ENCODE measurements around the gene RNF121.

RNF121 gene

GRCh38 chr11:71999798-72000197 lies 71.0 kb downstream of the RNF121 start:
- H3K27me3 ChIP-seq (ENCODE audit: low read depth), result no peaks in the 10 kb centered on the region
- no peak overlapping the region for H3K4me3 ChIP-seq
- H3K4me1 ChIP-seq, result no peaks in the 10 kb centered on the region
- H3K36me3 ChIP-seq (replicated peaks), result peaks cover 27% of the 10 kb centered on the region
- in situ Hi-C loops (cut with MboI; ENCODE audit: low sequenced_read_pairs), result no loop called here
- no peaks in the 10 kb centered on the region for H3K9me3 ChIP-seq
- DNase-seq (ENCODE audit: low spot score in 2 of 2), result no peak

GRCh38 chr11:72000202-72000867 lies 71.5 kb downstream of the RNF121 start:
- Histone ChIP-seq H3K9me3 (no peaks in the 10 kb centered on the region), H3K36me3 (replicated peaks) (peaks cover 32% of the 10 kb centered on the region), H3K4me3 (no peak overlapping the region), H3K4me1 (no peaks in the 10 kb centered on the region), H3K27me3 (ENCODE audit: low read depth) (no peaks in the 10 kb centered on the region)
- DNase-seq (ENCODE audit: low spot score in 2 of 2), result no peak
- in situ Hi-C loops (cut with MboI; ENCODE audit: low sequenced_read_pairs), result no loop called here

DNA sequence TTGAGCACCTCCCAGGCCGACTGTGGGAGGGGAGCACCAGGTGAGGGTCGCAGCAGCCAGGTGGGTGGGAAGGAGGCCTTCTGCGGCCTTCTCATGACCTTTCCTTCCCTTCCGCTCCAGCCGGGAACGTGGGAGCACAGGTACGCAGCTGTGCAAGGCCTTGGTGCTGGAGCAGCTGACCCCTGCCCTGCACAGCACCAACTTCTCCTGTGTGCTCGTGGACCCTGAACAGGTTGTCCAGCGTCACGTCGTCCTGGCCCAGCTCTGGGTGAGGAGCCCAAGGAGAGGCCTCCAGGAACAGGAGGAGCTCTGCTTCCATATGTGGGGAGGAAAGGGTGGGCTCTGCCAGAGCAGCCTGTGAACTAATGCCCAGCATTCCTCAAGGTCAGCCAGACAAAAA lies 72.4 kb downstream of the RNF121 start:
- peaks cover 42% of the 10 kb centered on the region for H3K36me3 ChIP-seq (replicated peaks)
- no peak overlapping the region for H3K4me3 ChIP-seq
- in situ Hi-C loops (cut with MboI; ENCODE audit: low sequenced_read_pairs), result no loop called here
- H3K4me1 ChIP-seq, result no peaks in the 10 kb centered on the region
- DNase-seq (ENCODE audit: low spot score in 2 of 2), result no peak
- no peaks in the 10 kb centered on the region for H3K27me3 ChIP-seq (ENCODE audit: low read depth)
- H3K9me3 ChIP-seq, result no peaks in the 10 kb centered on the region

- no peak overlapping the region for H3K4me3 ChIP-seq
- peaks cover 49% of the 10 kb centered on the region for H3K36me3 ChIP-seq (replicated peaks)
- no peaks in the 10 kb centered on the region for H3K9me3 ChIP-seq
- no peaks in the 10 kb centered on the region for H3K4me1 ChIP-seq
- no peaks in the 10 kb centered on the region for H3K27me3 ChIP-seq (ENCODE audit: low read depth)
- DNase-seq (ENCODE audit: low spot score in 2 of 2), result no peak
- in situ Hi-C loops (cut with MboI; ENCODE audit: low sequenced_read_pairs), result no loop called here
These were observed 73.2 kb downstream of the RNF121 start for GRCh38 chr11:72001834-72002591.

- in situ Hi-C loops (cut with MboI; ENCODE audit: low sequenced_read_pairs), result no loop called here
These were observed 74.3 kb downstream of the RNF121 start for GRCh38 chr11:72002841-72003775.

DNA sequence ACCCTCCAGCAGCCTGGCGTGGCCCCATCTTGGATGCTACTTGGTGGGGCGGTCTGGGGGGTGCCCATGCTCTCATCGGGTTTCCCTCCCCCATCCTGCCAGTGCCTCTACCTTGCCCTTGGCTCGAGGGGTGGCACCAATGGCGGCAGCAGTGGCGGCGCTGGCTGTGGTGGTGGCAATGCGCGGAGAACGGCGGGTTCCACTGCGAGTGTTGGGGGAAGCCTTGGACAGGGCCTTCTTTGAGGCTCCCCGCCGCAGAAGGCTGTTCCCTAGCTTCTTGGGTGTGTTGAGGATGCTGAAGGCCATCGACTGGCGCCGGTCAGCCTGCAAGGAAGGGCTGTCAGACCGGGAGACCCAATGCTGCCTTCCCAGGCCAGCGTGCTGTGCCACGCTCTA lies 74.9 kb downstream of the RNF121 start:
- peaks cover 66% of the 10 kb centered on the region for H3K36me3 ChIP-seq (replicated peaks)
- no peaks in the 10 kb centered on the region for H3K4me1 ChIP-seq
- H3K4me3 ChIP-seq, result no peak overlapping the region
- in situ Hi-C loops (cut with MboI; ENCODE audit: low sequenced_read_pairs), result no loop called here
- H3K9me3 ChIP-seq, result no peaks in the 10 kb centered on the region
- no peaks in the 10 kb centered on the region for H3K27me3 ChIP-seq (ENCODE audit: low read depth)
- no peak for DNase-seq (ENCODE audit: low spot score in 2 of 2)

More at GRCh38 chr11:72002841-72003775, 74.3 kb downstream of the RNF121 start:
- DNase-seq (ENCODE audit: low spot score in 2 of 2), result no peak
- Histone ChIP-seq H3K4me1 (no peaks in the 10 kb centered on the region), H3K4me3 (no peak overlapping the region), H3K36me3 (replicated peaks) (peaks cover 60% of the 10 kb centered on the region), H3K9me3 (no peaks in the 10 kb centered on the region), H3K27me3 (ENCODE audit: low read depth) (no peaks in the 10 kb centered on the region)

GRCh38 chr11:72004515-72005346 lies 75.9 kb downstream of the RNF121 start:
- peaks cover 72% of the 10 kb centered on the region for H3K36me3 ChIP-seq (replicated peaks)
- in situ Hi-C loops (cut with MboI; ENCODE audit: low sequenced_read_pairs), result no loop called here

GRCh38 chr11:72005347-72006260 lies 76.8 kb downstream of the RNF121 start:
- no peak for DNase-seq (ENCODE audit: low spot score in 2 of 2)
- in situ Hi-C loops (cut with MboI; ENCODE audit: low sequenced_read_pairs), result no loop called here
- H3K4me3 ChIP-seq, result no peak overlapping the region
- peaks cover 77% of the 10 kb centered on the region for H3K36me3 ChIP-seq (replicated peaks)
- no peaks in the 10 kb centered on the region for H3K9me3 ChIP-seq
- H3K27me3 ChIP-seq (ENCODE audit: low read depth), result no peaks in the 10 kb centered on the region
- H3K4me1 ChIP-seq, result no peaks in the 10 kb centered on the region

More at GRCh38 chr11:72004515-72005346, 75.9 kb downstream of the RNF121 start:
- Histone ChIP-seq H3K4me3 (no peak overlapping the region), H3K9me3 (no peaks in the 10 kb centered on the region), H3K27me3 (ENCODE audit: low read depth) (no peaks in the 10 kb centered on the region), H3K4me1 (no peaks in the 10 kb centered on the region)
- DNase-seq (ENCODE audit: low spot score in 2 of 2), result no peak

GRCh38 chr11:72006309-72007088 lies 77.7 kb downstream of the RNF121 start:
- no peak overlapping the region for H3K4me3 ChIP-seq
- no peak for DNase-seq (ENCODE audit: low spot score in 2 of 2)
- H3K4me1 ChIP-seq, result no peaks in the 10 kb centered on the region
- in situ Hi-C loops (cut with MboI; ENCODE audit: low sequenced_read_pairs), result no loop called here
- H3K9me3 ChIP-seq, result no peaks in the 10 kb centered on the region
- peaks cover 82% of the 10 kb centered on the region for H3K36me3 ChIP-seq (replicated peaks)
- no peaks in the 10 kb centered on the region for H3K27me3 ChIP-seq (ENCODE audit: low read depth)

DNA sequence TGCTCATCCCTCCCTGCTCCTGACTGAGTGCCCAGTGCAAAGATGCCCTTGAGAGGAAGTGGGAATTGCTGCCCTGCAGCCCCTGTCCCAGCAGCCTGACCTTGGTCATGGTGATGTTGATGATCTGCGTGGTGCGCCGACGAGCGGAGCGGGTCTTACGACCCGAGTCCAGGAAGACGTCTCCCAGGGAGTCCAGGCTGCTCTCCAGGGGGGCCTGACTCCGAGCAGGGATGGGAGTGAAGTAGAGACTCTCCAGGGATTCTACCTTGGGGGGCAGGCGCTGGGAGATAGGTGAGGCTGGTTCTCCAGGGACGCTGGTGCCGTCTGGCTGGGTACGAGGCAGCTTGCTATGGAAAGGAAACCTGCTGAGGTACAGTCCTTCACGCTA lies 78.2 kb downstream of the RNF121 start:
- no peaks in the 10 kb centered on the region for H3K4me1 ChIP-seq
- in situ Hi-C loops (cut with MboI; ENCODE audit: low sequenced_read_pairs), result no loop called here
- no peak overlapping the region for H3K4me3 ChIP-seq
- H3K27me3 ChIP-seq (ENCODE audit: low read depth), result no peaks in the 10 kb centered on the region
- H3K36me3 ChIP-seq (replicated peaks), result peaks cover 85% of the 10 kb centered on the region
- no peaks in the 10 kb centered on the region for H3K9me3 ChIP-seq
- no peak for DNase-seq (ENCODE audit: low spot score in 2 of 2)

- DNase-seq (ENCODE audit: low spot score in 2 of 2), result no peak
- in situ Hi-C loops (cut with MboI; ENCODE audit: low sequenced_read_pairs), result no loop called here
- no peak overlapping the region for H3K4me3 ChIP-seq
- H3K9me3 ChIP-seq, result no peaks in the 10 kb centered on the region
- peaks cover 90% of the 10 kb centered on the region for H3K36me3 ChIP-seq (replicated peaks)
- H3K4me1 ChIP-seq, result no peaks in the 10 kb centered on the region
- no peaks in the 10 kb centered on the region for H3K27me3 ChIP-seq (ENCODE audit: low read depth)
These were observed 78.7 kb downstream of the RNF121 start for GRCh38 chr11:72007587-72007986.

GRCh38 chr11:72008728-72009127 lies 79.9 kb downstream of the RNF121 start:
- in situ Hi-C loops (cut with MboI; ENCODE audit: low sequenced_read_pairs), result no loop called here
- Histone ChIP-seq H3K36me3 (replicated peaks) (peaks cover 91% of the 10 kb centered on the region), H3K4me1 (no peaks in the 10 kb centered on the region)

More at GRCh38 chr11:72008728-72009127, 79.9 kb downstream of the RNF121 start:
- H3K27me3 ChIP-seq (ENCODE audit: low read depth), result no peaks in the 10 kb centered on the region
- no peaks in the 10 kb centered on the region for H3K9me3 ChIP-seq
- H3K4me3 ChIP-seq, result no peak overlapping the region
- no peak for DNase-seq (ENCODE audit: low spot score in 2 of 2)

All from HAP-1 (cell line).